Brain pericyte (primary cell): ENCODE measurements around the gene RPS27L.
A peak's percentile ranks its signal among the peaks of the same experiment; 100 is the strongest.

Experiments
- DNase-seq: peaks from one replicate; pipeline ENCODE4 v3.0.0-alpha.2; 2012; ENCODE audit warnings: low read depth, low spot score

The RPS27L gene

DNA sequence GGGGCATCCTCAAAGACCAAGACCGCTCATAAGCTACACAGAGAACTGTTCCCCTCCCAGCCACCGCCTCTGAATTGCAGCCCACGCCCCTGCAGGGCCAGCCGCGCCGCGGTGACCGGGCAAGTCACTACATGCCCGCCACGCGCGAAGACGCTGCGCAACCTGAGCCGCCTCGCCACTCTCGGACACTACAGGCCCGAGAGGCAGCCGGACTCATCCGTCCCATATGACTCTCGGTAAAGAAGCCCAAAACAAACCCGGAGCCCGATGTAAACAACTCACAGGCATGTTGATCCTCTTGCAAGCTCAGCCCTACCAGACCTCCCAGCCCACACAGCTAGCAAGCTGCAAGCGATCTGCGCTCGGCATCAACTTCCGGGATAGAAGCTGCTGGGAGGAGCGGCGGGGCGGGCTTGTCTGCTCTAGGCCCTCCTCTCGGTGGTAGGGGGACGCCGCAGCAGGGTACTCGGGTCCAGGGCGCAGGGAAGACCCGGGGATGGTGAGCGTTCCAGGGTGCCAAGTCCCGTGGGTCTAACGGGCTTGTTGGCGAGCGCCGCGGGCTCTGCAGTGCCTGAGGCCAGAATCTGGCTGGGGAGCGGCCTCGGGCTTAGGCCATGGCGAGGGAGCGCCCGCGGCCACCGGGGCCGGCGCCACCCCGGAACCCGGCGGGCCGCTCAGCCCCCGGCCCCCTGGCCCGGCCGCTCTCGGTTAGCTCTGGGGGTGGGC lies at the start of gene RPS27L:
TSS of gene RPS27L (minus strand) at position 360 of the 726 bp plus-strand sequence. CDS start at position 288, 72 bp downstream.
- peak; percentile 68 for DNase-seq

DNA sequence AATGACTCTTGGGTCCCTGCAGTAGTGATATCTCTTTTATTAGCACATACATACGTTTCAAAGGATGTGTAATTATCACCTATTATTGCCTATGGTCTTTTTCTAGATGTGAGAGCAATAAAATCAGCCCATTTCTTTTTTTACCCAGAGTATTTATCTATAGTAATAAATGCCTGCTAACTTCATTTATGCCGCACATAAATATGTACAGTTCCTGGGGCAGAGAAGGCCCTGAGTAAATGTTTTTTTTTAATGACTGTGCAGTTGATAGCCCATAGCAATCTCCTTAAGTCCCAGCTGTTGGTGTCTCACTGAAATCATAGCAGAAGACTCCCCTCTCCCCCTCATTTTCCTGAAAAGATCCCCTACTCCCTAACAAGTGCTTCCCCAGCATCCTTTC lies 48.8 kb upstream of the RPS27L start:
- no peak for DNase-seq

- DNase-seq = no peak
Observed at GRCh38 chr15:63203451-63204090, 46.3 kb upstream of the RPS27L start.

GRCh38 chr15:63202861-63203260 lies 45.6 kb upstream of the RPS27L start:
- no peak for DNase-seq

- no peak for DNase-seq
Observed at GRCh38 chr15:63200464-63201249, 43.4 kb upstream of the RPS27L start.

DNA sequence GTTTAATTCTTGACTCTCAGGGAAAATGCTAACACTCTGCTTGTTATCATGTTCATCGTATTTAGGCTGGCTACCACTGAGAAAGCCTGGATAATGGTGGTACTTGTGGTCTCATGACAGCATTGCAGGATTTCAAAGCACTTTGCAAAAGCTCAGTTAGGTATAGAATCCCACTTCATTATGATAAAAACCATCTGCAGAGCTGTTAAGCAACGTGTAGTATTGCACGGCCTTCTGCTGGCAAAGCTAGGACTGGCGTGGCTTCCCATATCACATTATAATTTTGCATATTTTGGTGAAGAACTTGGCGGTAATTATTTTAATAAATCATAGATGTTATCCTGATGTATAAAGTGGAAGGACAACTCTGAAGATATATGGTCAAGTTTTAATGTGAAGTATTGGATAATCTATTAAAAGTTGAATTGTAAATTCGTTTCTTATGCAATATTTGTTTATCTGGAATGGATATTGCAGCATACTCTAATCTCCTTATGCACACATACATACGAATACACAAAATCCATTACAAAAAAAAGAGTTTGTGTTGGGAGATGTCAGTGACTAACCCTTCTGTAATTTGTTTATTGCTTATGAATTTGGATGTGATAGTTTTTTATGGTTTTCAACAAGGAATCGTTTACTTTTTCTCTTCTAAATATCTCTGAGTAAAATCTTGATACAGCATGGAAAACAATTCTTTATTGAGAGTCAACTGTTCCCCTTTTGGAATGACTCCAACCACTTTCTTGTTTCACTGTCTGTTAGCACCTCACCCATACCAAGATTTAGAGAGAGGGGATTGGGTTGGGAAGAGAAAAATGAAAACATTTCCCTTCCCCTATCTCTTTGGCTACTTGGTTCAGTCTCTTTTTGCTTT lies 41.3 kb upstream of the RPS27L start:
- DNase-seq = no peak

DNA sequence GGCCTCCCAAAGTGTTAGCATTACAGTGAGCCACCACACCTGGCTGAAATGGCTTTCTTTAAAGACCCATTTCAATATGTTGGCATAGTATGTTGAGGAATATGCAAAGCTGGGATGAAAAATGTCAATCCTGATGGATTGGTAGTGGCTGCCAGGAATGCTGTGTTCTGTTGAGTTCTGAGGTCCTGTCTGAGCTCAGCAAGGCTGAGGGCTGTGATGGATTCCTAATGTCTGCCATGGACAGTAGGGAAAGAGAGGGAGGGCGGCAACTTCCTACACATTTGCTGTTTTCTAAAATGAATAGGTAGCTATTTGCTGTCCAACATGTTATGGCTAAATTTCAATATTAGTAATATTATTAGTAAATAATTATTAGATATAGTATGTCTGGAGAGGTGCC lies 40.3 kb upstream of the RPS27L start:
- no peak for DNase-seq

DNA sequence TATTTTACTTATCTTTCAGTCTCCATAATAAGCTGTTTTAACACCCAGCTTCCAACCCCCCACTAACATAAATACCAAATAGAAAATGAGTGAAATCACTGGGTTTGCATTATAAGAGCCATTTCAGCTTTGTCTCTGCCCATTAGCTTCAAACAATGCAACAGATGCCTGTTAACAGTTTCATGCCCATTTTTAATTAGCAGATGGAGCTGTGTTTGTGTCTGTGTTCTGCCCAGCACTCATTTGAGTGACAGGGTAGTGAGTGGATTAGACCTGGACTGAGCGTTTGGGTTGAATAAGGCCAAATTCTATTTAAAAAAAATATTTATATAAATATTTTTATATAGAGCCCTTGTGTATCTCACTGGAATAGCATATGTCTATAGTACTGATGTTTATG lies 39.6 kb upstream of the RPS27L start:
- no peak for DNase-seq

GRCh38 chr15:63195569-63196015 lies 38.3 kb upstream of the RPS27L start:
- DNase-seq = no peak

- no peak for DNase-seq
Observed at GRCh38 chr15:63194880-63195568, 37.7 kb upstream of the RPS27L start.

- DNase-seq = no peak
Observed at GRCh38 chr15:63194302-63194701, 37.0 kb upstream of the RPS27L start.

DNA sequence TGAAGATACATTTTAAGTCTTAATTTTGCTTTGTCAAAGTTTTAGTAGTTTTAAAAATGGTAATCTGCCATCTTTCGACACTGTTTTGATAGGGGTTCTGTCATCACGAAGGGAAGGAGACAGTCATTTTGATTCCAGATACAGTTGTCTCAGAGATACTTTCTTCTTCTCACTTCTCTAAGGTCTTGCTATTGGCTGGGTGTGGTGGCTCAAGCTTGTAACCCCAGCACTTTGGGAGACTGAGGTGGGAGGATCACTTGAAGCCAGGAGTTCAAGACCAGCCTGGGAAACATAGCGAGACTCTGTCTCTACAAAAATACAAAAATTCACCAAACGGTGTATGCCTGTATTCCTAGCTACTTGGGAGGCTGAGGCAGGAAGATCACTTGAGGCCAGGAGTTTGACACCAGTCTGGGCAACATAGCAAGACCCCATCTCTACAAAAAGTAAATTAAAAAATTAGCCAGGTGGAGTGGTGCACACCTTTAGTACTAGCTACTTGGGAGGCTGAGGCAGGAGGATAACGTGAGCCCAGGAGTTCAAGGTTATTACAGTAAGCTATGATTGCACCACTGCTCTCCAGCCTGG lies 35.4 kb upstream of the RPS27L start:
- DNase-seq = no peak

GRCh38 chr15:63191895-63192618 lies 34.8 kb upstream of the RPS27L start:
- no peak for DNase-seq

GRCh38 chr15:63190769-63191649 lies 33.7 kb upstream of the RPS27L start:
- DNase-seq = no peak

DNA sequence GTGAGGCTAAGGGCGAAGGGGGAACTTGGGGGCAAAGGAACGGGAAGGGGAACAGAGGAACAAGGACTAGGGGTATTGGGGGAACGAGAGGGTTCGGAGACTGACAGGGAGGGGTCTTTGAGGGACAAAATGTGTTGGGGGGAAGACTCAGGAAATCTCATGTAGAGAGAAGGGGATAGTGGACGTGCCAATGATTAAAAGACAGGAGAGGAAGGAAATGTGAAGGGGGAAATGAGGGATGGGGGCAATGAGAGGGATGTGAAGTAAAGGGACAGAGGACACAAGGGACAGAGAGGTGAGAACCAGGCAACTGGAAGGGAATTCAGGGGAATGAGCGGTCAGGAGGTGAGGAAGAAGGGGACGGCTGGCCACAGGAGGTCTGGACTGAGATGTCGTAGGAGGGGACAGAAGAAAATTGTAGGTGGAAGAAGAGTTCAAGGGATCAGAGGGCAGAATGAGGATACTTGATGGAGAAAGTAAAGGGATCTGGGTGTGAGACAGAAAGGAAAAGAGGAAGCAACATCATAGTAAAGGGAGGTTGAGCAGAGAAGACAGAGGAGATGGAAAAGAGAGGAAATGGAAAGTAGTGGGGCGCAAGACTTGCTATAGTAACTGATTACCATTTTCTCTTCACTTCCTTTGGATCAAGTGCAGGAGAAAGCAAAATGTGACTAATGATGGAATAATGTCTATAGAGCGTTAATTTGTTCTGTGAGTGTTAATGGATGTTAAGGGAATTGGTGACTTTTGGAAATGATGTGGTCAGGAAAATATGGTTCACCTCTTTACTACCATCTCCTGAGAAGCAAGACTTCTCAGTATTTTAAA lies 32.9 kb upstream of the RPS27L start:
- DNase-seq = no peak

- DNase-seq = peak; percentile 84
Observed at GRCh38 chr15:63188926-63189871, 31.9 kb upstream of the RPS27L start, which contains the start of gene RAB8B. RAB8B (plus strand) TSS chr15:63189606; CDS start chr15:63189625, 19 bp downstream.
